Activated CD4-positive, alpha-beta T cell treated with anti-CD3 and anti-CD28 coated beads, Interleukin-2, amount 10 ng/mL, durations not matched to agents 24 days and 14 days (primary cell): Measurements from ENCODE around the gene ACSM6. TPM values are rescaled to one million over a fixed set of nuclear protein-coding genes. Genes with fewer than 3 reads are reported as not detected.
"Not testable (repeated sequence)": the region's sequence is repeated elsewhere in the genome, so short reads cannot be mapped to it uniquely, and the experiment has no call there.

ENCODE experiments used
- DNase-seq: peaks from one replicate; pipeline ENCODE4 v3.0.0; 2022
- H3K27ac Mint-ChIP-seq: one replicate; pipeline ENCODE4 v1.8.0; 2022; ENCODE audit warnings: mild to moderate bottlenecking, mixed read lengths
- H3K27me3 Mint-ChIP-seq: one replicate; pipeline ENCODE4 v1.8.0; 2022; ENCODE audit warnings: mixed read lengths
- H3K36me3 Mint-ChIP-seq: one replicate; pipeline ENCODE4 v1.8.0; 2022; ENCODE audit warnings: low read depth, mild to moderate bottlenecking, mixed read lengths
- H3K4me1 Mint-ChIP-seq: one replicate; pipeline ENCODE4 v1.8.0; 2021; ENCODE audit warnings: mixed read lengths
- H3K4me3 Mint-ChIP-seq: one replicate; pipeline ENCODE4 v1.8.0; 2022; ENCODE audit warnings: mild to moderate bottlenecking, moderate library complexity, mixed read lengths
- H3K9me3 Mint-ChIP-seq: one replicate; pipeline ENCODE4 v1.8.0; 2021; ENCODE audit warnings: mixed read lengths
- intact Hi-C: fragments of 100-400 bp; cut with micrococcal nuclease; formaldehyde crosslinking; loops from one replicate; pipeline ENCODE4 v1.15.1; 2023
- total RNA-seq: library from RNA; stranded (reverse); gene quantifications from 2 replicates; pipeline ENCODE4 v1.2.3, GENCODE V29; 2022

ACSM6 gene
- total RNA-seq, 1 donor from 2014 or later, result not detected

DNA sequence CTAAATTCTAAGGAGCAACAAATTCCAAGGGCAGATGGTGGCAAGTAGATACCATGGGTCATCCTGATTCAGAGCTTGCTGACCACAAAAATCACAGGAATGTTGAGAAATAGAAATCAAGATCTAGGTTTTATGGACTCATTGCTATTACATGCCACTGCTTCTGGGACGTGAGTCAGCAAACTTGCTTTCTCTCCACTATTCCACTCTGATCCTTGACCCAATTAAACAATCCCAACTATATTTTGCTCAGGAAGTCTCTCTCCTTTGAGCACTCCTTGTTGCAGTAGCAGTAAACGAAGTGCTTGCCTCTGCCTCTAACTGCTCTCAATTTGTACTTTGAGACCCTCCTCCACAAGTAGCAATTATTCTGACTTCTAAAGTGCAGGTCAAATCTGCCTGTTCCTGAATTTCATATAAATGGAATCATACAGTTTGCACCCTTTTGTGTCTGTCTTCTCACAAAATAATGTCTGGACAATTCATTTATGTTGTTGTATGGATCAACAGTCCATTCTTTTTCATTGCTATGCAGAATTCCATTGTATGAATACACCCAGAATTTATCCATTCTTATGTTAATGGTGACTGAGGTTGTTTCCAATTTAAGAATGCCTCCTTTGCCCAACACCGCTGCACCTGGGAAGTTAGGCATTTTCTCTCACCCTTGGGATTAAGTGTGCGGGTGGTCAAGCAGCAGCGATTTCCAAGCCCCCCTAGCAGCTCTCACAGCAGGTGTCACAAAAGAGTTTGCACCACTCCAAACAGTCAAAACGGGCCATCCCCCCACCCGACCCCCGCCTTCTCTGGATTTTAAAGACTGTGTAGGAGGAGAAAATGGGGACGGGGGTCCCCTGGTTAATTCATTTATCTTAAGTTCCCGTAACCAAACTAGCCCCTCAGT lies 35.9 kb downstream of the ACSM6 start:
- Mint-ChIP-seq H3K36me3 (peaks cover 15% of the 10 kb centered on the region), H3K27ac (peak overlapping the region; percentile 85), H3K4me1 (peaks cover 11% of the 10 kb centered on the region), H3K4me3 (peak overlapping the region; percentile 82), H3K27me3 (peaks cover 8% of the 10 kb centered on the region), H3K9me3 (peaks cover 12% of the 10 kb centered on the region)
- DNase-seq, result no peak
- intact Hi-C loops, result no loop called here

DNA sequence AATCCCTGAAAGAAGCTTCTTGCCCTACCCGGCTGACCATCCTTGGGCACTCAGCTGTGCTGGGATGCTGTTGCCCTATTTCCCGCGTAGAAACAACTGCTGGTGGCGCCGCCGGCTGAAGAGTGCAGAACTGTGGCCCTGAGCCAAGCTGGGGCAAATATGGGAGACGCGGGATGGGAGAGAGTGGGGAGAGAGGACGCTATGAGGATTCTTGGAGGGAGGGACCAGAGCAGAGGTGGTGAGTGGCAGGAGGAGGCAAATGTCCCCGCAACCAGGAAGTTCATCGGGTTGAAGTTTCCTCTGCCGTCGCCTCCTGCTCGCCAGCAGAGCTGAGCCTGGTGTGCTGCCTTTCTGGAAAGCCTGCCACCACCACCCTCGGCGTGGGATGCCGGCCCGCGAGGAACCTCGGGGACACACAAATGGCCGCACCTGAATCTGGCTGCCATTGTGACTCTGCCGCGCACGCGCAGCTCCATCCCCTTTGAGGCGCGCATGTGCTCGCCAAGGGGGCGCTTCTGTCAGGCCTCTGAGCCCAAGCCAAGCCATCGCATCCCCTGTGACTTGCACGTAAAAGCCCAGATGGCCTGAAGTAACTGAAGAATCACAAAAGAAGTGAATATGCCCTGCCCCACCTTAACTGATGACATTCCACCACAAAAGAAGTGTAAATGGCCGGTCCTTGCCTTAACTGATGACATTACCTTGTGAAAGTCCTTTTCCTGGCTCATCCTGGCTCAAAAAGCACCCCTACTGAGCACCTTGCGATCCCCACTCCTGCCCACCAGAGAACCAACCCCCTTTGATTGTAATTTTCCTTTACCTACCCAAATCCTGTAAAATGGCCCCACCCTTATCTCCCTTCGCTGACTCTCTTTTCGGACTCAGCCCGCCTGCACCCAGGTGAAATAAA lies 36.9 kb downstream of the ACSM6 start:
- Mint-ChIP-seq H3K4me1 (peaks cover 19% of the 10 kb centered on the region), H3K4me3 (peak overlapping the region; percentile 82), H3K27ac (peak overlapping the region; percentile 85), H3K9me3 (peaks cover 12% of the 10 kb centered on the region), H3K36me3 (peaks cover 15% of the 10 kb centered on the region)
- H3K27me3 Mint-ChIP-seq, intact Hi-C loops: not testable (repeated sequence)
- DNase-seq, result peak; percentile 81

DNA sequence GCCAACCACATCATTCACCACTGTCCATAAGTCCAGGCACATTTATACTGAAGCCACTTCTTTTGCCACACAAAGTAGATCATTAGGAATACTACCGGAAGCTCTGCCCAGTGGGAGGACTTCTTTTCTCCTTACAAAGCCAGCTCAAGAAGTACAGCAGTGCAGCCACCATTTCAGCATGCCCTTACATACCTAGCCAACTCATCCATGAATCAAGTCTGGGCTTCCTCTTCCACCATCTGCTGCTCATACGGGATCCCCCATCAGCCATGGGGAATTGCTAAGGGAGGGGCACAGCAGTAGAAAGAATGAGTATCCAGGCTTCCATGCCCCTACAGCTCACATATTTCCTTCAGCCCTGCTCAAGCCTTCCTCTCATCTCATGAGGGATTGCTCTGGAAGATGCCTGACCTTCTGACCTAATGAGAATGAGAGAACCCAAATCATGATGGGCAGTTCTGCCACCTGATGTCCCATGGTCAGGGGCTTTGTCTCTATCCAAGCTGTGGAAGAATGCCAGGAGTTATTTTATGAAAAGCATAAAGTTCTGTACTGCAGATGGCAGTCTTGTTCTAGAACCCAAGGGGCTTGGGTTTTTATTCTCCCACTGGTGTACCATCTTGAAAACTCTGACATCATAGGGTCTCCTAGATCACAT lies 39.5 kb downstream of the ACSM6 start:
- Mint-ChIP-seq H3K4me3 (no peak overlapping the region), H3K36me3 (peaks cover 17% of the 10 kb centered on the region), H3K9me3 (peaks cover 12% of the 10 kb centered on the region), H3K27ac (no peak overlapping the region), H3K4me1 (peaks cover 32% of the 10 kb centered on the region), H3K27me3 (peaks cover 9% of the 10 kb centered on the region)
- intact Hi-C loops, result no loop called here
- DNase-seq, result no peak

DNA sequence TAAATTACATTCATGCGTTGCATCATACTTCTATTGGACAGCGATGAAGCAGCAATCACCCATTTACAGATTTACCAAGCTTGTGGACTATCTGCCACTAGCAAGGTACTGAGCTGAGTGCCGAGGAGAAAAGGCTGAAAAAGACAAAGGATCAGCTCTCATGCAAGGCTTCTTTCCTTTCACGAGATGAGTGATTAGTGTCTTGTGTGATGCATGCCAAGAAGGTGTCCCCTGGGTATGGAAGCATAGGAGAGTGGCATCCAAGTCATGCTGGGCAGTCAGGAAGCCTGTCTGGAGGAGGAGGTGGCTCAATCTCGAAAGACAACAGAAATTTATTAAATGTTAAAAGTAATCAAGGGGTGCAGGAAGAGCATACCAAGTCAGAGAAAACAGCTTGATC lies 40.9 kb downstream of the ACSM6 start:
- Mint-ChIP-seq H3K36me3 (peaks cover 21% of the 10 kb centered on the region), H3K27me3 (peaks cover 7% of the 10 kb centered on the region), H3K4me1 (peaks cover 32% of the 10 kb centered on the region), H3K4me3 (no peak overlapping the region), H3K9me3 (peaks cover 12% of the 10 kb centered on the region), H3K27ac (no peak overlapping the region)
- no peak for DNase-seq
- intact Hi-C loops, result loop anchor here (5.0 kb wide), 1 partner anchor 688 kb away; the partner anchor contains the start of gene HELLS

DNA sequence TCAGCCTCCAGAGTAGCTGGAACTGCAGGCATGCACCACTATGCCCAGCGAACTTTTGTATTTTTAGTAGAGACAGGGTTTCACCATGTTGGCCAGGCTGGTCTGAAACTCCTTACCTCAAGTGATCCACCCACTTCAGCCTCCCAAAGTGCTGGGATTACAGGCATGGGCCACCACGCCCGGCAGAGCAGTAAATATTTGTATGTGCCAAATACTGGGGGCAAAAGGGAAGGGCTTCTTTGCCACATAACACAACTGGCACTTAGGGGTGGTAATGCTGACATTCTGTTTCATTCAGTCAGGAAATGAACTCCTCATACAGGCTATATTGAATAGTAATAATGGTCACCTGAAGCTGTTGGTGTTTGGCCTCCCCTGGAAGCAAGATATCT lies 41.6 kb downstream of the ACSM6 start:
- Mint-ChIP-seq H3K27ac (peak overlapping the region; percentile 71), H3K4me1 (peaks cover 29% of the 10 kb centered on the region), H3K36me3 (peaks cover 20% of the 10 kb centered on the region), H3K4me3 (peak overlapping the region; percentile 8), H3K9me3 (peaks cover 12% of the 10 kb centered on the region), H3K27me3 (peaks cover 3% of the 10 kb centered on the region)
- intact Hi-C loops, result loop anchor here (1.0 to 5.0 kb wide), 3 partner anchors 10 to 688 kb away; partner anchors contain the start of gene HELLS
- DNase-seq, result no peak

DNA sequence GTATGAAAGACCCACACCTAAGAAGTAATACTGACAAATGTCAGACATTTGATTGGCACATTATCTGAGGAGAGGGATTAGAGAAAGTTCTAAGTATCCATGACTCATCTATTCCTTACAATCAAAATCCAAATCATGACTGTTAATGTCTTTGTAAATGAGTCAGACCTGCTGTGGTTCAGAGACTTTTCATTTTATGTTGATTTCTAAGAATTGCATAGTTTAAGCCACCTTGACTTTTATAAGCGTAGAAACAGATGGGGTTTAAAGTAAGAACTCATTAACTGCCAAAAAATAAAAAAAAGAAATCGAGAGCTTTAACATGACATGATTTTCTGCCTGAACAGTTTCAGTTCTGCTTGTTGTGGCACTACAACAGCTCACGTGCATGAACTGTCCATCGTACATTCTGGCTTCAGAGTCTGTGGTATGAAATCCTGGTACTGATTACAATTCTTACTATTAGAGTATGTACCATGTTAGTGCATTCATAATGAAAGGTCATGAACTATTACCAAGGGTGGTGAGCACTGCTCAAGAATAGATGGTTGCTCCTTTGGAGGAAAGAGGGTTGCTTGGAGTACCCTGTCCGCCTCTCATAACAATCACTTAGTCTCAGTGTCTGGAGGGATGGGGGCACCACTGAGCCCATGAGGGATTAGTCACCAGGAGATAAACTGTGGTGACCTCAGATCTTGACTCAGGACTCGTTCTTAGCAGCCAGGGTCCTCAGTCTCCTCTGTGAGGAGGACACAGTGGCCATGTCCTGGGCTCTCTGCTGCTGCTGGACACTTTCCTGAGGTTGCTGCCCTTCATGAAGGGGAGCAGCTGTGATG lies 42.2 kb downstream of the ACSM6 start:
- H3K9me3 Mint-ChIP-seq, result peaks cover 9% of the 10 kb centered on the region
- peak overlapping the region; percentile 83 for H3K27ac Mint-ChIP-seq
- peaks cover 16% of the 10 kb centered on the region for H3K36me3 Mint-ChIP-seq
- no peak for DNase-seq
- peak overlapping the region; percentile 50 for H3K4me3 Mint-ChIP-seq
- H3K4me1 Mint-ChIP-seq, result peaks cover 25% of the 10 kb centered on the region
- peaks cover 3% of the 10 kb centered on the region for H3K27me3 Mint-ChIP-seq
- intact Hi-C loops, result loop anchor here (1.0 to 5.0 kb wide), 3 partner anchors 9 to 689 kb away; partner anchors contain the start of gene HELLS

DNA sequence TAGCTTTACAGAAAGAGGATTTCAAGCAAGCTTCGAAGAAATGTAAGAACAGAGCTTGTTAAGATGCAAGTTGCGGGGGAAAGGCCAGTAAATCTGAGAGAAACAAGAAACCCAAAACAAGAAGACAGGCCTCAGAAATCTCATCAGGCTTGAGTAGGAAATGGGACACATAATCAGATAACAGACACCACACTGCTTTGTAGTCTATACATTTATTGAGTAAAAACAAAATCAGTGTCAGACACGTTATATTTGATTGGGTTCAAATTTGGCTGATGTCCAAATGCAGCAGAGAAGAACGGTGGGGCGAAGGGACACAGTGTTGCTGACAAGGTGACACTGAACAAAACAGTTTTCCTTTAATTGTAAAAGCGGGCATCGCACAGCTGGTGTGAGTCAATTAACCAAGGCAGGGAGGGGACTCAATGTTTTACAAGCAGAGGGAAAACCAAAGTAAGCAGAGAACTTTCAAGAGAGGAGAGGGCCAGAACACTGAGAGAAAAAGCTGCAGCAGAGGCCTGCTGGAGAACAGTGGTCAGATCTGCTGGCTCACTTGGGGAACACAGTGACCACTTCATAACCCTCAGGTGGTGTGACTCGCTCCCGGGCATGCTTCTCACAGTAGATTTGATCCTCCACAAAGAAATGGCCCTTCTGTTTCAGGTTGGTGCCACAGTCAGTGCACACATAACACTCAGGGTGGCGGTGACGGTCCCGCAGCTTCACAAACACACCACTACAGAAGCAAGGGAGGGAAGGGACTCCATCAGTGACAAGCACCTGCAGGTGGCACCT lies 43.5 kb downstream of the ACSM6 start:
- H3K27ac Mint-ChIP-seq, result peak overlapping the region; percentile 36
- peaks cover 3% of the 10 kb centered on the region for H3K27me3 Mint-ChIP-seq
- H3K36me3 Mint-ChIP-seq, result peaks cover 10% of the 10 kb centered on the region
- H3K9me3 Mint-ChIP-seq, result peaks cover 7% of the 10 kb centered on the region
- H3K4me1 Mint-ChIP-seq, result peaks cover 22% of the 10 kb centered on the region
- no peak overlapping the region for H3K4me3 Mint-ChIP-seq
- intact Hi-C loops, result loop anchor here (5.0 kb wide), 1 partner anchor 690 kb away; the partner anchor contains the start of gene HELLS
- DNase-seq, result no peak

DNA sequence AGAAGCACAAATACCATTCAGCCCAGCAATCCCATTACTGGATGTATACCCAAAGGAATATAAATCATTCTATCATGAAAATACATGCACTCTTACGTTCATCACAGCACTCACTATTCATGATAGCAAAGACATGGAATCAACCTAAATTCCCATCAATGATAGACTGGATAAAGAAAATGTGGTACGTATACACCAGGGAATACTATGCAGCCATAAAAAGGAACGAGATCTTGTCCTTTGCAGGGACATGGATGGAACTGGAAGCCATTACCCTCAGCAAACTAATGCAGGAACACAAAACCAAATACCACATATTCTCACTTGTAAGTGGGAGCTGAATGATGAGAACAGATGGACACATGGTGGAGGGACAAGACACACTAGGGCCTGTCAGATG lies 46.1 kb downstream of the ACSM6 start:
- H3K27ac Mint-ChIP-seq, H3K9me3 Mint-ChIP-seq, H3K4me3 Mint-ChIP-seq, H3K27me3 Mint-ChIP-seq, H3K36me3 Mint-ChIP-seq: not testable (repeated sequence)
- peaks cover 30% of the 10 kb centered on the region for H3K4me1 Mint-ChIP-seq
- intact Hi-C loops, result loop anchor here (5.0 kb wide), 1 partner anchor 33 kb away; no protein-coding TSS in a partner anchor
- peak; percentile 31 for DNase-seq

DNA sequence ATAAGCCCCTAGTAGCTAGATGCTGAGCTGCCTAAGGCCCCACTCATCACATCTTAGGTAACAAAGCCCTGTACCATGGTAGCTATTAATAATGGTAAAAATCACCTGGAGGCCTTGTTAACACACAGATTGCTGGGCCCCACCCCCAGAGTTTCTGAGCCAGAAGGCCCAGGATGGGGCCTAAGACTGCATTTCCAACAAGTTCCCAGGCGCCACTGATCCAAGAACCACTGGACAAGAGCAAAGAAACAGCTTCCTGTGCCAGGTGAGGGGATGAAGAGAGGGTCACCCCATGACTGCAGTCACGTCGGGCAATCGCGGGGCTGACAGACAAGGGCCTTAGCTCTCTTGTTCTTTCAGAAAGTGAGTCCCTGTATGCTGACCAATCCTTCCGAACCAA lies 46.8 kb downstream of the ACSM6 start:
- H3K4me1 Mint-ChIP-seq, result peaks cover 32% of the 10 kb centered on the region

DNA sequence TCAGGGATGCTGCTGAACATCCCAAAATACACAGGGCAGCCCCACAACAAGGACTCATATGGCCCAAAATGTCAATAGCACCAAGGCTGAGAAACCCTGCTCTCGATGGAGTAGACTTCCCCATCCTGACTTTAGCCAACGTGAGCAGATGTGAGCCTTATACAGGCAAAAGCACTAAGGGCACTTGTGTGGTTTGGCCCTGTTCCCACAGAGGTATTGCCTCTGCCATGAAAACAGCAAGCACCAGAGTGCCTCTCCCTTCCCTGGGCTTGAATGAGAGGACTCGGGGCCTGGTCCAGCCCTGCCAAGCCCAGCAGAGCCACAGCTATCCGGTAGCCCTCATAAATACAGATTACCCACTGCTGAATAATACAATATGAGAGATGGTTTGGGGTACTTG lies 47.5 kb downstream of the ACSM6 start:
- Mint-ChIP-seq H3K27me3 (peaks cover 3% of the 10 kb centered on the region), H3K9me3 (no peaks in the 10 kb centered on the region), H3K36me3 (peaks cover 7% of the 10 kb centered on the region), H3K4me3 (no peak overlapping the region), H3K4me1 (peaks cover 32% of the 10 kb centered on the region), H3K27ac (no peak overlapping the region)
- DNase-seq, result peak; percentile 49
- intact Hi-C loops, result loop anchor here (5.0 kb wide), 1 partner anchor 34 kb away; no protein-coding TSS in a partner anchor

More for the DNA sequence above, 46.8 kb downstream of the ACSM6 start:
- Mint-ChIP-seq H3K27ac (no peak overlapping the region), H3K9me3 (no peaks in the 10 kb centered on the region), H3K4me3 (no peak overlapping the region), H3K27me3 (peaks cover 3% of the 10 kb centered on the region), H3K36me3 (peaks cover 7% of the 10 kb centered on the region)
- intact Hi-C loops, result loop anchor here (5.0 kb wide), 1 partner anchor 34 kb away; no protein-coding TSS in a partner anchor
- DNase-seq, result peak; percentile 47

DNA sequence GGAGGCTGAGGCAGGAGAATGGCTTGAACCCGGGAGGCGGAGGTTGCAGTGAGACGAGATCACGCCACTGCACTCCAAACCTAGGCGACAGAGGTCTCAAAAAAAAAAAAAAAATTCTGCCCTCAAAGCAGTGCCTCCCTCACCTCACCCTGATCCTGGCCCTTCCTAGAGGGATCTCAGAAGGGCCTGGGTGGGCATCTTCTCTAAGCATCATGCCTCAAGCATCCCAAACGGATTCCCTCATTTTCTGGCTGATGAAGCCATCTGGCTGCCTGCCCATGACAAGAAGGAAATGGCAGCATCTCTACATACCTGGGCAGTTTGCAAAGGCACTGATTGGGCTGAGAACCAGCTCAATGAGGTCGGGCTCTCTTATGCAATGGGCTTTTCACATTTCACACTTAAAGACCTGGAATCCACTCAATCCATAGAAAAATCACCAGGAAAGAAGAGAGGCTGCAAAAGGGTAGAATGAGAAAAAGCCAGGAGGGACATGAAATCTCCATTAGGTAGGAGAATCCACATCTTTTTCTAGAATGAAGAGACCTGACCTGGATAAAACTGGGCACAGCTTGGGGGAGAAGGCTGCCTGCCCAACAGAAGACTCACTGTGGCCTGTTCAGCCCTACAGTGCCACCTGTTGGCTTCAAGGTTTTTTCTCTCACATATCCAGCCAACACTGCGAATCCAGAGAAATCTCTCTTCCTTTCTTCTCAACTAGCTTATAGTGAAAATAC lies 48.7 kb downstream of the ACSM6 start:
- intact Hi-C loops, result loop anchor here (1.0 to 5.0 kb wide), 3 partner anchors 35 to 109 kb away; no protein-coding TSS in a partner anchor
- peak; percentile 80 for DNase-seq
- H3K36me3 Mint-ChIP-seq, result peaks cover 4% of the 10 kb centered on the region
- no peak overlapping the region for H3K4me3 Mint-ChIP-seq
- H3K27ac Mint-ChIP-seq, result no peak overlapping the region
- peaks cover 29% of the 10 kb centered on the region for H3K4me1 Mint-ChIP-seq
- no peaks in the 10 kb centered on the region for H3K9me3 Mint-ChIP-seq
- H3K27me3 Mint-ChIP-seq, result no peaks in the 10 kb centered on the region
